HG03432 (cell line): ENCODE results near the gene SYNJ2.

Experiments
- ATAC-seq: cut with Tn5 transposase; IDR thresholded peaks from one replicate; pipeline ENCODE4 v1.9.1; 2021; ENCODE audit warnings: mild to moderate bottlenecking, moderate library complexity; ENCODE audit not compliant: unreplicated experiment

SYNJ2 gene

DNA sequence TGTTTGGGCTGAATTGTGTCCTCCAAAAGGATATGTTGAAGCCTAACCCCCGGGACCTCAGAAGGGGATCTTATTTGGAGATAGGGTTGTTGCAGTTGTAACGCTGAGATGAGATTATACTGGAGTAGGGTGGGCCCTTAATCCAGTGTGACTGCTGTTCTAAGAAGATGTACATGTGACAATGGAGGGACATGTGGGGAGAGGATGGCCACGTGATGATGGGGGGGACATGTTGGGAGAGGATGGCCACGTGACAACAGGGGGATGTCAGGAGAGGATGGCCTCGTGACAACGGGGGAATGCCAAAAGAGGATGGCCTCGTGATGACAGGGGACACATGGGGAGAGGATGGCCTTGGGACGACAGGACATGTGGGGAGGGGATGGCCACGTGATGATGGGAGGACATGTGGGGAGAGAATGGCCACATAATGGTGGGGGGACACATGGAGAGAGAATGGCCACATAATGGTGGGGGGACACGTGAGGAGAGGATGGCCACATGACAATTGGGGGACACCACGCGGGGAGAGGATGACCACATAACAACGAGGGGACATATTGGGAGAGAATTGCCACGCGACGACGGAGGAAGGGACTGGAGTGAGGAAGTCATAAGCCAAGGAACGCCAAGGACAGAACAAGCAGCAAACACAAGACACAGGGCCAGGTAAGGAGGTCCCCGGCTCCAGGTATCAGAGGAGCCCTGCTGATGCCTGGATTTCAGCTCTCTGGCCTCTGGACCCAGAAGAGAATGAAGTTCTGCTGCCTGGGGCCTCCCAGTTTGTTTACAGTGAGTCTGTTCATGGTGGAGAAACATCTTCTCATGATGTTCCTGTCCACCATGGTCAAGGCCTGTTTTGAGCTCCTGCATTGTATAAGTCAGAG, 29.2 kb downstream of the SYNJ2 start:
- ATAC-seq: no peak

DNA sequence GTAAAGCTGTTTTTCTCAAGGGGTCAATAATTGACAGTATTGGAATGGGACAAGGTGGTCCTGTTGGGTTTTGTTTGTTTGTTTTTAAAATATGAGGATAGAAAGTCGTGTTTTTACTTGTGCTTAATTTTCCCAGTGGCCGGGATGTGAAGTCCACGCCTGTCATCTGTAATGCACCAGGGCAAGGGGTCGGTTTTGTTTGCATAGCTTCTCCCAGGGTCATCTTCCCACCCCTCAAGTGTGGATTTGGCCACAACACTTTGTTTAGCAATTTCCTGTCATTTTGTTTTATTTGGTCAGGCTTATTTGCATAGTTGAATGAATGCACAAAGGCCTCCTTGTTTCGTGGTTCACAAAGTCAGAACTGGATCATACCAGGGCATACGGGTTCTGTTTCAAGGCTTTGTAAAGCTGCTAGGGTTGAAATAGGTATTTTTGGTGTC, 29.8 kb downstream of the SYNJ2 start:
- peak; percentile 39 for ATAC-seq

DNA sequence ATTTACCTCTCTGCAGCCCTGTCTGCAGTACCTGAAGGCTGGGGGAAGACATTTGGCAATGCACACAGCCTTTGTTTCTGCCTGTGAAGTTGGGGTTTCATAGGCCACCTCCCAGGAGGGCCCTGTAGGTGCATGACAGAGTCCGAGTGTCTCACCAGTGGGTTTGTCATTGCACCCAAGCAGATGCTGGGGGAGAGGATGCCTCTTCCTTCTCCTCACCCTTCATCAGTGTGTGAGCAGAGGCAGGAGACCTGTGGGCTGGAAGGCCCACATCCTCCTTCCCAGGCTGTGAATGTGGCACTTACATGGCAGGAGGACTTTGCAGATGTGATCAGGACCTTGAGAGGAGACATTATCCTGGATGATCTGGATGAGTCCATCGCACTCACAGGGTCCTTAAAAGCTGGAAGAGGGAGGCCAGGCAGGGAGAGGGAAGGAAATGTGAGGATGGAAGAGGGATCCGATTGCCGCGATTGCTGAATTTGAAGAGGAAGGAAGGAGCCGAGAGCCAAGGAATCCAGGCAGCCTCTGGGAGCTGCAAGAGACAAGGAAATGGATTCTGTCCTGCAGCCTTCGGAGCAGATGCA, 30.4 kb downstream of the SYNJ2 start:
- ATAC-seq: peak; percentile 34

DNA sequence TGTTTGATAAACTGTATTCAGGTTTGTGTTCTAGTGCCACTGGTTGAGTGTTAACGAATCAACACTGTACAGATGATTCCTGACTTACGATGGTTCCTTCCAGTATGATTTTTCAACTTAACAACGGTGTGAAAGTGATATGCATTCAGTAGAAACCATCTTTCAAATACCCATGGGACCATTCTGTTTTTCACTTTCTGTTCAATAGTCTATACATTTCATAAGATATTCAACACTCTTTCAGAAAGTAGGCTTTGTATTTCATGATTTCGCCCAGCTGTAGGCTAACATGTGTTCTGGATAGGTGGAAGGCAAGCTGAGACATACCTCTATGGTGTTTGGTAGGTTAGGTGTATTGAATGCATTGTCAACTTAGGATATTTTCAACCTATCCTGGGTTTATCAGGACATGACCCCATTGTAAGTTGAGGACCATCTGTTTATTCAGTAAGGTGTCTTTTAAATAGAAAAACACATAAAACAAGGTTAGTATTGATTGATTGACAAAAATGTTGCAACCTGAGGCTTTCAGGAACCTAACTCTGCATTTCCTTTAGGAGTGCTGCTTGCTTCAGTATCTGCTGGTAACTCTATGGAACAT, 32.3 kb downstream of the SYNJ2 start:
- ATAC-seq: peak; percentile 44

DNA sequence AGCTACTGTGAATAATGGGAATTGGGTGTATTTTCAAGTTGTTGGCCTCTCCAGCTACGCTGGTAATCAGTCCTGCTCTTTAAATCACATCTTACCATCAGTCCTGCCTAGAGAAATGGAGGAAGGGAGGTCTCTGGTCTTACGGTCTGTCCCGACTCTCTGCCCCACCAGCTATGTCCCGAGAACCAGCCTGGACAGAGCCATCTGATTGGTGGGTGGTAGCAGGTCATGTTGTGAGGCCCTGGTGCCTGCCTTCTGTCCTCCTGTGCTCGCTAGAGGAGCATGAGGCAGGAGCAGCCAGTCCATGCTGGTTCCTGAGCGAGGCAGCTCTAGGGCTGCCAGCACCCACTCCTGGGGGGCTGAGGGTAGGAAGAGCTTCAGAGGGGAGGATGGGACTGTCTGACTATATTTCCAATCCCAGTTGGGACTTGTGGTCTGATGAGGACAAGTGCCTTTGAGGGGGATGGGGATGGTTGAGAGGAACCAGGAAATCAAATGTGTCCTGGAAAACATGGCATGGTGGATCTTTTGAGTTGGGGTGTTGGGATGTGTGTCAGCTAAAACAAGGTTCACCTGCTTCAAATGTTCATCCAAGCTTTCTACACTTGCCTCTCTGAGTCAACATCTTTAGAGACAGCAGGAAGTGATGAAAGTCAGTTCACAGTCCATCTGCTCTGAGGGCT, 33.0 kb downstream of the SYNJ2 start:
- no peak for ATAC-seq

DNA sequence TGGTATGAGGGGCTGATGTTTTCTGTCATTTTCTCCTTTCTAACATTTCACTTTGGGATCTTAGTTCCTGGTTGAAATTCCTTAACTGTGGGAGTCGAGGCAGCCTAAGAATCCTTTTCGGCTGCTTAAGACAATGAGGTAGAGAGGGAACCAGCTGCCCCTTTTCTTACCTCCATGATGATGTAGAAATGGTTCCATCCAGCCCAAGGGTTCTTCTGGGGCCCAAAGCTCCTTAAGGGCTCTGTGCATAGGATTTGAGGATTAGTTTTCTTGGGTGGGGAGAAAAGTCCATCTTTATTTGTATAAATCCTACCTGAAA, 33.5 kb downstream of the SYNJ2 start:
- no peak for ATAC-seq

DNA sequence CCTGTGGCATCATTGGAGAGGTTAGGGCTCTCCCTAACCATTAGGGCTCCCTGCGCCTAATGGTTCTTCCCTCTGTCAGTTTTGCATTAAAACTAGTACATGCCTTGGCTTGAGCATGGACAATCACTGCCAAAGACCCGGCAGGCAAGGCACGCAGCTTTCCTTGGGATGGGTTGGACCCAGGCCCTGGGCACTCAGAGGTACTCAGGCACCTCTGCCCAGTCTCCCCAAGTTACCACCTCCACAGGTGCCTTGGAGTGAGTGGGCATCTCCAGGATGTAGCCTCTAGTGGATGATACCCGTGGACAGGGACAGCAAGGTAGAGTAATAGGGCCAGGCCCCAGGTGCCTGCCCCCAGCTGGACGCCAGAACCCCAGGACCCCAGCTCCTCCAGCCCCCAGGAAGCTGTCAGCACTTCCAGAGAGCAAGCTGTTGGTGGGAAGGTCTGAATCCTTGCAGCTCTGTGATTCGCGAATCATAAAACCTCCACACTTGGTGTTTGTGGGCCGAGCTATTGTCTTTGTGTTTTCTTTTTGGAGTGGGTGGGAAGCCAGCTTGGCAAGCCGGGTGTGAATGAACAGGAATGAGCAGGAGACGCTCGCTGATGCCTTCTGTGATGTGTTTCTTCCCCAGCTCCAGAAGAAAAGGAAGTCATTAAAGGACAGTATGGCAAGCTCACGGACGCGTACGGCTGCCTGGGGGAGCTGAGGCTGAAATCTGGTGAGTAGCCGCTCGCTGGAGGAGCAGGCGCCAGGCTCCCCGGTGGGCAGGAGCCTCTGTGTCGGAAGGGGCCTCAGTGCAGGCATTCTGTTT, 35.1 kb downstream of the SYNJ2 start:
- ATAC-seq: no peak

DNA sequence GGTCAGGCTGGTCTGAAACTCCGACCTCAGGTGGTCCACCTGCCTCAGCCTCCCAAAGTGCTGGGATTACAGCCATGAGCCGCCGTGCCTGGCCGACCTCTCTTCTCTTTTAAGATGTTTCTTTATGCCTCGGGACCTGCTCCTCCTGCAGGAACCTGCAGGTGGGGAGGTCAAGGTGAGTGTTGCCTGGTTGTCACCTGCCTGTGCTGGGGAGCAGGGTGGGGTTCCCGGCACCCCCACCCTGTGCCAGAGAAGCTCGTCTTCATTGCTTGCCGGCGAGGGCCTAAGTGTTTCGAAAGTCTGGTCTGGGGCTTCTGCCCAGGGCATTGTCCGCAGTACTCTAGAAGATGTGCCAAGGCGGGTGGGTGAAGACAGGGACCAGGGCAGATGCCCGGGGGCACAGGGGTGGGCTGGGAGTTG, 36.0 kb downstream of the SYNJ2 start:
- no peak for ATAC-seq

DNA sequence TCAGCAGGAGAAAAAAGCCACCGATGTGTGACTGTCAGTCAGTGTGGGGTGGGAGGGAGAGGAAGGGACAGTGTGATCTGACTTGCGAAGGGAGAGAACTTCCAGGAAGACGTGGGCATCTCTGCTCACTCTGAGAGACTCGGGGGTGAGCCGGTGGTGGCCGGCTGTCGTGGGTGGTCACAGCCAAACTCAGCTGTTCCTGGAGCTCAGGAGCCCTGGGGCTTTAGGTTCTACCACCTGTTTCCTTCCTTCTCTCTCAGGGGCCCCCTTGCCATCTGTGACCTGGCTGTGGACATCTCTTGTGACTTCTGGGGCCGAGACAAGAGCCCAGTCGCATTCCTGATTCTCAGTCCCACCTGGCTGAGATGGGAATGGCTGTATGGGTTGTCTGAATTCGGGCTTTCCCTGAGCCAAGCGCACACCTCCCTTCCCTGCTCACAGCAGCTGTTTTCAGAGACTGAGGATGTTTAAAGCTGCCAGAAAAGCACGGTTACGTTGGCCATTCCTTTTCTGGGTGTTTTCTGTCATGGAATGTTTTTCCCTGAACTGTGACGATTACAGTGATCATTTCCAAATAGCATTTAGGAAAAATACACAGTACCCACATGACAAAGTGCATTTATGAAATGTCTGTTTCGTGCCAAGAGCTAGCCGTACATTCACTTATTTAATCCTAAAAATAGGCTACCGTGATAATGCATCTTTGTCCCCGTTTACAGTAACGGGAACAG, 36.5 kb downstream of the SYNJ2 start:
- ATAC-seq: no peak

DNA sequence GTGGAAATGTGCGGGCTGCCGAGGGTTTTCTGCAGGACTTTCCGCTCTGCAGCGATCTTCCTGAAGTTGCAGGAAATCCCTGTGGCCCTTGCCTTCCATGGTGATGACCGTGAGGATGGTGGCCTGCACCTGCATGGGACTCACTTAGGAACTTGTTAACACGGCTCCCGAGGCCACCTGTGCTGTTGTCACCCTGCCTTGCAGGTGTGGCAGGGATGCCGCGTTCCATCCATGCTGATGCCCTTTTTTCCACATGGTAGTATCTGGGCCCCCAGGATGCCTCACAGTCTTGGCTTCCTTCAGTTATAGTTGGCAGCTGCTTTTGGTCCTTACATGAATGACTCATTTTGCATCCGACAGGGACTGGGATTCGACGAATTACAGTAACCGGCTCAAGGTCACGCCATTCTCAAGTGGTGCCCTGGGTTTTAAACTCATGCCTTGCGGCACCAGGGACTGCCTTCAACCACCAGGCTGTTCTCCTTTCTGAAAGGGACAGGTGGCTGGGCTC, 37.2 kb downstream of the SYNJ2 start:
- no peak for ATAC-seq

DNA sequence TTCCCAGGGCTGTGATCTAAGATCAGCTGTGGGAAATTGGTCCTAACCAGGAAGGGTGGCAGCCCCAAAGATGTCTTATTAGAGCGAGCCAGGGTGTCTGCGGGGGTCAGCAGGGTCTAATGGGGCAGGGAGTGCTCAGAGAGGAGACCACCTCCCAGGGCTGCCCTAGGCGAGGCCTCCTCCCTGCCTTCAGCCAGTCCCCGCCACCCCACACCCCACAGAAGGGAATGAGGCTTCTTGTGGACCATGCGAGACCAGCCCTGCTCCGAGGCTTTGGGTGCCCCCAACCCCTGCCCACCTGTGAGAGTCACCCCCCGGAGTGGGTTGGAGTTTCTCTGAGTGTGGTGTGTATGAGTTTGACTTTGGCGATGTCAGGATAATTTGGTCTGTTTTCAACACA, 37.8 kb downstream of the SYNJ2 start:
- no peak for ATAC-seq

DNA sequence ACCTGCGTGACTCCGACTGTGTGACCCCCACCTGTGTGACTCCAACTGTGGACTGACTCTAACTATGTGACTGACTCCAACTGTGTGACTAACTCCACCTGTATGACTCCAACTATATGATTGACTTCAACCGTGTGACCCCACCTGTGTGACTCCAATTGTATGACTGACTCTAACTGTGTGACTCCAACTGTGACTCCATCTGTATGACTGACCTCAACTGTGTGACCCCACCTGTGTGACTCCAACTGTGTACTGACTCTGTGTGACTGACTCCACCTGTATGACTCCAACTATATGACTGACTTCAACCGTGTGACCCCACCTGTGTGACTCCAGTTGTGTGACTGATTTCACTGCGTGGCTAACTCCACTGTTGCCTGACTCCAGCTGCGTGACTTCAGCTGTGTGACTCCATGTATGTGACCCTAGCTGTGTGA, 38.6 kb downstream of the SYNJ2 start:
- no peak for ATAC-seq

DNA sequence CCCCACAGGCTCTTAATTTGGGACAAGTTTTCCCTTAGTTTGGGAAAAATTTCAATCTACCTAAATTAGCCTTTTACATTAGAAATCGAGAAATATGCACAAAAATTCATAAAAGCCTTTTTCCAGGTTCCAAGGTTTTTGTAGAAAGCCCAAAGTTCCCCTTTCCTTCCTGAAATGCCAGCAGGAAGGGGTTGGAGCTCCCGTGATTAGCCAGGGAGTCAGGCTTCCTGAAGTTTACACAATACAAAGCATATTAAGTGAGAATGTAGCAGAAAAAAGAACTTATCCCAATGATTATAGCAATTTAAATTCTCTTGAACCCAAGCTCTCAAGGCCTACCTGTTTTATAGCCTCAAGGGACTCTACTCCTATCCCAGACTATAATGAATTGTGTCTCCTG, 39.1 kb downstream of the SYNJ2 start:
- ATAC-seq: no peak

DNA sequence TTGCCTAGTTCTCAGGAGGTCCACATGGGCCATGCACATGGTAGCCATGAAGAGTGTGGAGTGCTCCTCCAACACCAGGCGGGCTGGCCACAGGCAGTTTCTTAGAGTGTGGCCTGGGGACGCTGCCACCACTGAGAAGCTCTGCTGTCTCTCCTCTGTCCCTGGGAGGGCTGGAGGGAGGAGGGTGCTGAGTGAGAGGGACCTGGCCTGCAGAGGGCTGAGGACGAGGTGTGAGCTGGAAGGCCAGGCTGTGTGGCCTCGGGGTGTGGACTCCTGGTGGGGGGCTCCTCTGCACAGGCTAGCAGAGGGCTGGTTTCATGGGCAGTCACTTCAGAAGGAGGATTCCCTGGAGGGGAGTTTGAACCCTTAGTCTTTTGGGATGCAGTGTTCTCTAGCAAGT, 39.7 kb downstream of the SYNJ2 start:
- no peak for ATAC-seq

DNA sequence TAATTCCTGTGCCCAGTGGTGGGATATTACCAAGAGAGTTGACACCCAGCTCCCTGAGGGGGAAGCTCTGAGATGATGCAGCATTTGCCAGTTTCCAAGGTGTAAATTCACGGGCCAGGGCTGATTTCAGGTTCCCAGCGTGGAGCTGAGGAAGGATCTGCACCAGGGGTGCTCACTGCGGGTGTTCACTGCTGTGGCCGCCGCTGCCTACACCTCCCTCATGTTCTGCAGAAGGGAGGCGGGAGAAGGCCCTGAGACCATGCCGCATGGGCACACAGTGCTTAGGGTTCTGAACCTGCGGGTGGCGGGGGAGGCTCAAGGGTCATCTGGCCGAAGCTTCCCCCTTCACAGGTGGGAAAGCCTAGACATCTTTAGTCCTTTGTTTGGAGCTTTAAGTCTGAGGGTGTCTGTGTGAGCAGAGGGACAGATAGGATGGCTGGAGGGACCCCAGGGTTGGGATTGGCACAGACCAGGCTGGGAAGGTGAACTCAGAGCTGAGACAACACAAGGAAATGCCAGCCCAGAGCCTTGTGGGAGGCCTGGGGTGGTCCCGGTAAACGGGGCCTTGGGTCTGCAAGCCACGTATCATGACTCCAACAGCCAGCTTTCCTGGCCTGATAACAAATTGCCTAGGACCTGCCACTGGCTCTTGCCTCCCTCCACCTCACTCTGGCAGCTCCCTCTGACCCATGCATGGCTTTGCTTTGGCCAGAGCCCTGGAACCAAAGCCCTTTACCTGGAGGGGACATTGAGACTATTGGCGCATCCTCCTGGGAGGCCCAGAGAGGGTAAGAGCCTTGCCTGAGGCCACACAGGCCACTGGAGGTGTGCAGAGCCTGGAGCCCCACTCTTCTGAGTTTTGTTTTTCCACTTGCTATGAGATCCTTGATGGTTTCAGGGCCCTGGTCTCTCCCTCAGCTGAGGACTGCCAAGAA, 40.4 kb downstream of the SYNJ2 start:
- no peak for ATAC-seq

DNA sequence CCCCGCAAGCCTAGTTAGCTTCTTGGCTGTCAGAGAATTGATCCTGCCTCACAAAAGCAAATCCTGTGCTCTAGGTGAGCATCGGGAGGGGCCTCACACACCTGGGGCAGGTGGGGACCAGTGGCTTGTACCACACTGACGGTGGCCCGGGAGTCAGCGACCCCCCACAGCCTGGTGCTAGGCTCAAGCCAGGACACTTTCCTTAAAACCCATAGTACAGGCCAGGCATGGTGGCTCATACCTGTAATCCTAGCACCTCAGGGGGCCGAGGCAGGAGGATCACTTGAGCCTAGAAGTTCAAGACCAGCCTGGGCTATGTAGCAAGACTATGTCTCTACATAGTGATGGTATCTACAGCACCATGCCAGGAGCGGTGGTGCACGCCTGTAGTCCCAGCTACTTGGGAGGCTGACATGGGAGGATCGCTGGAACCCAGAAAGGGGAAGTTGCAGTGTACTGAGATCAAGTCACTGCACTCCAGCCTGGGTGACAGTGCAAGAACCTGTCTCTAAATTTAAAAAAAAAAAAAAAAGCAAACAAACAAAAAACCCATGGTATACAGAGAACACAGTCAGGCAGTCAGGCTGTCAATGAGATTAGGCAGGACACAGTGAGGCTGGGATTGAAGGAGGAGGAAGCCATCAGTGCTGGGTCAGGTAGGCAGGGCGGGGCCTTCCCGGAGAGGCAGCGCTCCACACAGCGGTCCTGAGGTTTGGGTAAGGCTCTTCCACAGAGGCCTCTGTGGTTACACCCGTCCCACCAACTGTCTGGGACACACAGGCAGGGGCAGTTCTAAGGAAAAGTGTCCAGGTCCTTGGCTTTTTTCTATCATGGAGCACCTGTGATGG, 41.3 kb downstream of the SYNJ2 start:
- ATAC-seq: no peak

DNA sequence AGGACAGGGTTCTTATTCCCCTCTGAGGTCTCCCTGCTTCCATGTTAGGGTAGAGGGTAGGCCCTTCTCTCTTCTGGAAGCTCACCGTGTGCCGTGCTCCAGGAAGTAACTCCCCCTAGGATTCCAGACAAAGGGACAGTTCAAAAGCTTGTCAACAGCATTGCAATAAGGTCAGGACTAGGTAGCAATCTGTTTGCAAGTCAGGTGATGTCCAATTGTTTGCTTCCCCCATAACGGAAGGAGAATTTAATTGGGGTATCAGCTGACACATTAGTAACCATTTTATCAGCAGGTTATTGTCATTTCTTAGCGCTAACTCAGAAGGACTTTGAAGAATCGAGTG, 41.9 kb downstream of the SYNJ2 start:
- ATAC-seq: no peak
